NCI-H146 treated with DMSO at 0.1 percent for 48 hours (cell line): ENCODE measurements around the gene ANKHD1.
"Not testable (repeated sequence)": the region's sequence is repeated elsewhere in the genome, so short reads cannot be mapped to it uniquely, and the experiment has no call there.

Source experiments
- DNase-seq: peaks from one replicate; lab custom pipeline; 2025; ENCODE audit not compliant: unreplicated experiment; lab: John Stamatoyannopoulos, UW

ANKHD1 gene

DNA sequence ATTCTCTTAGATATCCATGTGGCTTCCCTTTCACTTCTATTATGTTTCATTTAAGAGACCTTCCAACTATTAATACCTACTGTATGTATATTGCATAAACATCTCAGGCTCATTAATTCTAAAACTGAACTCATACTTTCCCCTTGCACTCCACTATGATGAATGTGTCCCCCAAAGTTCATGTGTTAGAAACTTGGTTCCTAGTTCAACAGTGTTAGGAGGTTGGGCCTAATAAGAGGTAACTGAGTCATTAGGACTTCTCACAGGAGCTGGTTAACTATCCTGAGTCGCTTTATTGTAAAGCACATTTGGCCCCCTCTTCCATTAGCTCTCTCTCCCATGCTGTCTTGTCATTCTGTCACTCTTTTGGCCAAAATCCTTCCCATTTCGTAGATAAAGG, 22.0 kb downstream of the ANKHD1 start:
- DNase-seq: no peak

DNA sequence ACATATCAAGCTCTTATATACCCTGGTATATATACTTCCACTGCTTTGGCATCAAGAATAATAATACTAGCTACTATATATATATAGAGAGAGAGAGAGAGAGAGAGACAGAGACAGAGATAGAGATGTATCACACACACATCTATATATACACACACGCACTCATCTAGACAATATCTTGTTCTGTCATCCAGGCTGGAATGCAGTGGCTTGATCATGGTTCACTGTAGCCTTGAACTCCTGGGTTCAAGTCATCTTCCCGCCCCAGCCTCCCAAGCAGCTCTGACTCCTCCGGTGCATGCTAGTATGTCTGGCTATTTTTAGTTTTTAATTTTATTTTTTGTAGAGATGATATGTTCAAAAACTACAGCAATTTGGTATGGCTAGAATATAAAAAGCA, 22.5 kb downstream of the ANKHD1 start:
- no peak for DNase-seq

DNA sequence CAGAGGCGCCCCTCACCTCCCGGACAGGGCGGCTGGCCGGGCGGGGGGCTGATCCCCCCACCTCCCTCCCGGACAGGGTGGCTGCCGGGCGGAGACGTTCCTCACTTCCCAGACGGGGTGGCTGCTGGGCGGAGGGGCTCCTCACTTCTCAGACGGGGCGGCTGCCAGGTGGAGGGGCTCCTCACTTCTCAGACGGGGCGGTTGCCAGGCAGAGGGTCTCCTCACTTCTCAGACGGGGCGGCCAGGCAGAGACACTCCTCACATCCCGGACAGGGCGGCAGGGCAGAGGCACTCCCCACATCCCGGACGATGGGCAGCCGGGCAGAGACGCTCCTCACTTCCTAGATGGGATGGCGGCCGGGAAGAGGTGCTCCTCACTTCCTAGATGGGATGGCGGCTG, 26.1 kb downstream of the ANKHD1 start:
- DNase-seq: not testable (repeated sequence)

DNA sequence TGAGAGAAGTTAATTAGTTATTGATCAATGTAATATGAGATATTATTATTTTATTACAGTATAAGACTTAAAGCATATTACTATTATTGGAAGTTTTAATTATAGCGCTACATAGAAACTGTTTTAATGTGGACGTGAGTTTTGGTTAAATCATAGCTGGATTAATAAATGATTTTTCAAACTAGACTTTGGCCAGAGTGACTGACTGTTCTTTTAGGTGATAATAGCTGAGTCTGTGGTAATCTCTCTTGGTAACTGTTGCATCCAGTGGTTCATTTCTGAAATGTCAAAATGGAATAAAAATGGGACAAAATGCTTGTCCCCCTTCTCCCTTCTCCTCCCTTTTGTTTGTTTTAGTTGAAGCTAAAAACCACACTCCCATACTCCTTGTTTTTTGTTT, 28.1 kb downstream of the ANKHD1 start:
- DNase-seq: no peak

DNA sequence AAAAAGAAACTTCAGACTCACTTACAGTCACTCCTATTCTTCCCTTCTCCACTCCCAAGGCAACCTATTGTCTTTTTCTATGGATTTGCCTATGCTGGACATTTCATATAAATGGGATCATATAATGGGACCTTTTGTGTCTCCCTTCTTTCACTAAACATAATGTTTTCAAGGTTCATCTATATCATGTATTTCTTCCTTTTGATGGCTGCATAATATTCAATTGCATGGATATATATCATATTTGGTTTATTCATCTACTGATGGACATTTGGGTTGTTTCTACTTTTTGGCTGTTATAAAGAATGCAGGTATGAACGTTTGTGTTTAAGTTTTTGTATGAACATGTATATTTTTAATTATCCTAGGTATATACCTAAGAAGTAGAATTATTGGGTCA, 30.6 kb downstream of the ANKHD1 start:
- DNase-seq: no peak

DNA sequence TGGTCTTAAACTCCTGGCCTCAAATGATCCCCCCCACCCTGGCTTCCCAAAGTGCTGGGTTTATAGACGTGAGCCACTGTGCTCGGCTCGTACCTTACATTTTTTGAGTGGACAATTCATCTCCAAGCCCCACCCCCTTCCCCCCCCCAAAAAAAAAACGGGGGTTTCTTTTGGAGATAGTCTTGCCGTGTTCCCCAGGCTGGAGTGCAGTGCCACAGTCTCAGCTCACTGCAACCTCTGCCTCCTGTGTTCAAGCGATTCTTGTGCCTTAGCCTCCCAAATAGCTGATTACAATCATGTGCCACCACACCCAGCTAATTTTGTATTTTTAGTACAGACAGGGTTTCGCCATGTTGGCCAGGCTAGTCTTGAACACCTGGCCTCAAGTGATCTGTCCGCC, 31.3 kb downstream of the ANKHD1 start:
- DNase-seq: no peak

DNA sequence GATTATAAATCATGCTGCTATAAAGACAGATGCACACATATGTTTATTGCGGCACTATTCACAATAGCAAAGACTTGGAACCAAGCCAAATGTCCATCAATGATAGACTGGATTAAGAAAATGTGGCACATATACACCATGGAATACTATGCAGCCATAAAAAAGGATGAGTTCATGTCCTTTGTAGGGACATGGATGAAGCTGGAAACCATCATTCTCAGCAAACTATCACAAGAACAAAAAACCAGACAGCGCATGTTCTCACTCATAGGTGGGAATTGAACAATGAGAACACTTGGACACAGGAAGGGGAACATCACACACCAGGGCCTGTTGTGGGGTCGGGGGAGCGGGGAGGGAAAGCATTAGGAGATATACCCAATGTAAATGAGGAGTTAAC, 55.7 kb downstream of the ANKHD1 start:
- not testable (repeated sequence) for DNase-seq

DNA sequence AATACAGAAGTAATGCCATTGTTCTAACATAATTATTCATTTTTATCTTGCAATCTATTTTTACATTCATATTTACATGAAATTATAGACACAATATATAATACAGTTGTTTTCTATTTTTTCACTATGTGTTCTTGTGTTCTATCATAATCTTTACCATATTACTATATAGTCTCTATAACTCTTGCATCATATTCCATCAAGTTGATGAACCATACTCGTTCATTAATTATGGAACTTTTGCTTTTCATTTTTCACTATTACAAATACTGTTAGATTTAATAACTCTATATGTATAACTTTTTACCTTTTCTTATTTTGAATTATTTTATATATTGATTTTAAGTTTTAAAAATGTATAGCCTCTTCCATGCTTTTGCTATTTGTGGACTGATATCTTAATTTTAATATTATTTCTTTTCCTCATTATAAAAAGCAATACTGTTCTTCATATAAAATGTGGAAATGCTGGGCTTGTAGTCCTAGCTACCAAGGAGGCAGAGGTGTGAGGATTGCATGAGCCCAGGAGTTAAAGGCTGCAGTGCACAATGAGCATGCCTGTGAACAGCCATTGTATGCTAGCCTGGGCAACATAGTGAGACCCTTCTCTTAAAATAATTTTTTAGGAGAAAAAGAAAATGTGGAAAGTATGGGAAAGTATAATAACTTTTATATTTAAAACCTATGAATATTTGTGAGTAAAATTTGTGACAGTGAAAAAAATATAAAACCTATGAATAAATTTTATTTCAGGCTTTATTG, 65.5 kb downstream of the ANKHD1 start:
- DNase-seq: no peak

DNA sequence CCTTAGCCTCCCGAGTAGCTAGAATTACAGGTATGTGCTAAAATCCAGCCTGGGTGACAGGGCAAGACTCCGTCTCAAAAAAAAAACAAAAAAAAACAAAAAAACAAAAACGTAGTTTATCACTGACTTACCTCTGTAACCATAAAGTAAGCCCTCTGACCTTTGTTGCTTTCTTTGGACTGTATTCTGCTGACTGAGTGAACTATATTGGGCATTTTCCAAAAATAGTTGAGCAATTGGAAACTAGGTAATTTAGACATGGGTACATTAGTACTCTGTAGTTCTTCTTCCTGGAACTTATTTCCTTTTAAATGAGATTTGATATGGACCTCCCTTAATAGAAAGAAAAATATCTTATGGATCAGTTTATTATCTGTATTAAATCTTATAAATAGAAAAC, 66.6 kb downstream of the ANKHD1 start:
- no peak for DNase-seq

DNA sequence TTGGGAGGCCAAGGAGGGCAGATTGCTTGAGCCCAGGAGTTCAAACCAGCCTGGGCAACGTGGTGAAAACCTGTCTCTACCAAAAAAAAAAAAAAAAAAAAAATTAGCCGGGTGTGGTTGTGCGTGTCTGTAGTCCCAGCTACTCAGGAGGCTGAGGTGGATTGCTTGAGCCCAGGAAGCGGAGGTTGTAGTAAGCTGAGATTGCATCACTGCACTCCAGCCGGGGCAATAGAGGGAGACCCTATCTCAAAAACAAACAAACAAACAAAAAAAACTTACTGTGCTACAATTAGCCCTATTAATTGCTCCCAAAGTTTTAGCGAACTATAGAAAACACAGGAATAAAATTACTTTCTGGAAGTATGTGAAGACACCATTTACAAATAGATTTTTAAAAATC, 67.6 kb downstream of the ANKHD1 start:
- no peak for DNase-seq

DNA sequence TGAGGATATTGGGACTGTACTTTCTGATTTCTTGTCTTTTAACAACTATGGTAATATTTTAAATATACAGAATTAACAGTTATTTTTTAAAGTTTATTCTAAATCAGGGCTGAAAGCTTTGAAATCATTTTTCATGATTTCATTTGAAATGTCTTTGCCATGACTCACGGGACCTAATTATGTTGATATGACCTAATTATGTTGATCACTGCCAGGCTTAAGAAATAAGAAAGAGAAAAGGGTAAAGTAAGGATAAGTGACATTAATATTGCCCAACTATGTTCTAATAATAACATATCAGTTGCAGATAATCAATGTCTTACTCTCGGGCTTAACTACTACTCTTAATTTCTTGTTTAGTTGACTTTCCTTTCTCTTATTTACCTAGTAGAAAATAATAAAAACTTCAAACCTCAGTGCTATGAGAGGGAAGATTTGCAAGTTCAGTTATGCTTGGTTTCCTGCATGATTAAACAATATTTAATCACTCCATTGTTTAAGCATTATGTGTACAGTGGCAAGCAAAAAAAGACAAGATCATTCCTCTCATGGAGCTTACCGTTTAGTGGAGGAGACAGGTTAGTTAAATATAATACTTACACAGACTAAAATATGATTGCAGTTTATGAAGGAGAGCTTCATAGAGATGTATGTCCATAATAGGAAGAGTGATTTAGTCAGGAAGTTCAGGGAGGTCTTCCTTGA, 78.8 kb downstream of the ANKHD1 start:
- DNase-seq: no peak

DNA sequence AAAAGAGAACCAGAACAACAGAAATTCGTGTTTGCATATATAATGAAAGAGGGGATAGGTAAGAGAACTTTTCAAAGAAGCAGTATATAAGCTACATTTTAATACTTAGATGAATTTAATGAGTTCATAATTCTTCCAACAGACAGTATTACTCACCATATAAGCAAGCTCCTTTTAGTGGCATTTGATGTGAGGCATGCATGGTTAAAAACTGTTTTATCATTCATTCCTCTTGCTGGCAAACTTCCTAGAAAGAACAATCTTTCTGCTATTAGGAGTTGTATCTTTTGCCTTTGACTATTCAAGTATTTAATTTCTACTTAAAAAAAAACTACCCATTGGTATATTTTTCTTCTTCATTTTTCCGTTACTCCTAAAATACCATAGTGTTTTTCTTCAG, 80.1 kb downstream of the ANKHD1 start:
- no peak for DNase-seq

DNA sequence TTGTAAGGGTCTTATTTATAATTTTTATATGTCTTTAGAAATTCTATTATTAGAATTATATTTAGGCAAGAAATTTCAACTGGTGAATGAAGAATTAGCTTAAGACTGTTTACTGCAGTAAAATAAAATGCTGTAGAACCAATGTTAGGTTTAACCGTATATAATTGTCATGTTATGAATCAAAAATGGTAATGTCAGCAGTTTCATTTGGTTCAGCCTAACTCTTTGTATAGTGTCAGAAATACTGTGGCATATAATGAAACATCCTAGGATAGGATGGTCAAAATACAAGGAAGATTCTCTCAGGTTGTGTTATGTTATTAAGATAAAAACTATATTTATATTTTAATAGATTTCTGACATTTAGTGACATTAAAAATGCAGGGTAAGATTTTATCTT, 81.4 kb downstream of the ANKHD1 start:
- no peak for DNase-seq

DNA sequence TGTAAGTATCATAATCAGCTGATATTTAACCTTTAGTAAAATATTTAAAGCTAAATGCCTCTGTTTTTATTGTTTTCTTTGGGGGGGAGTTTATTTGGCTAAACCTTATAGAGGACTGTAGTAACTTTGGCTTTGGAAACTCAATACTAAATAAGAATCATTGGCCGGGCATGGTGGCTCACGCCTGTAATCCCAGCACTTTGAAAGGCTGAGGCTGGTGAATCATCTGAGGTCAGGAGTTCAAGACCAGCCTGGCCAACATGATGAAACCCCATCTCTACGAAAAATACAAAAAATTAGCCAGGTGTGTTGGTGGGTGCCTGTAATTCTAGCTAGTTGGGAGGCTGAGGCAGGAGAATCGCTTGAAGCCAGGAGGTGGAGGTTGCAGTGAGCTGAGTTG, 86.5 kb downstream of the ANKHD1 start:
- DNase-seq: not testable (repeated sequence)

DNA sequence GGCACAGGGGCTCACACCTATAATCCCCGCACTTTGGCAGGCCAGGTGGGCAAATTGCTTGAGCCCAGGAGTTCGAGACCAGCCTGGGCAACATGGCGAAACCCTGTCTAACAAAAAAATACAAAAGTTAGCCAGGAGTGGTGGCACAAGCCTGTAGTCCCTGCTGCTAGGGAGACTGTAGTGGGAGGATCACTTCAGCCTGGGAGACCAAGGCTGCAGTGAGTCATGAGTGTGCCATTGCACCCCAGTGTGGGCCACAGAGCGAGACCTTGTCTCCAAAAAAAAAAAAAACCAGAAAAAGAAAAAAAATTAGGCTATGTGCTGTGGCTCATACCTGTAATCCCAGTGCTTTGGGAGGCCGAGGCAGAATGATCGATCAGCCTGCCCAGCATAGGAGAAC, 87.3 kb downstream of the ANKHD1 start:
- DNase-seq: no peak

DNA sequence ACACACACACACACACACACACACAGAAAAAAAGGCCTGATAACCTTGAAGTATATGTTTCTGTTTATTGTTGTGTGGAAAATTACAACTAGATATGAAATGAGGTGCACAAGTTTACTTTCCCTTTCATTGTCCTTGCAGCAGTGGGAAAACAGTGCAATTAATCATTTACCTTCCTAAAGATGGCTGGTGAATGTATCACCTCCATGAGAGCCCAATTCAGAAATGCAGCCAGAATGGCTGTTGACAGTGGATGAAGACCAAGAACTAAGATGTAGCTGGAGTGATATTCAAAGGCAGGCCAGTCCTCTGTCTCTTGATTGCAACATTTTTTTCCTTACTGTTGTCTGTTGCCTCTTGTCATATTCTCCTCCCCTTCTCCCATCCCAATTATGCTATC, 96.3 kb downstream of the ANKHD1 start:
- no peak for DNase-seq

DNA sequence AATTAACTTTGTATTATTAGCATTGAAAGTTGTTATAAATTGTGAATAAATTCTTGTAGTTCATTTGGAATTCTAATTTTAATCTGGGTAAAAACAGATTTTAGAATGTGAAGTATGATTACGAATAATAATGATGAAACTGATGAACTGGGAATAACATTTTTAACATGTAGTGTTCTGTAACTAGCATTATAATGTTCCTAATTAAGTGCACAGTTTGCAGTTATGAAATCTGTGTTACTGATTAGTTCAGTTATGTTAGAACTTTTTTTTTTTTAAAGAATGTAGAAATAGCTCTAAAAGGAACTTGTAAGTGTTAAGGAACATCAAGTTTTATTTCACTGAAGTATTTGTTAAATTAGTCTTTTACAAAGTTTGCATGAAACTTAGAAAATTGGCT, 97.0 kb downstream of the ANKHD1 start:
- no peak for DNase-seq

DNA sequence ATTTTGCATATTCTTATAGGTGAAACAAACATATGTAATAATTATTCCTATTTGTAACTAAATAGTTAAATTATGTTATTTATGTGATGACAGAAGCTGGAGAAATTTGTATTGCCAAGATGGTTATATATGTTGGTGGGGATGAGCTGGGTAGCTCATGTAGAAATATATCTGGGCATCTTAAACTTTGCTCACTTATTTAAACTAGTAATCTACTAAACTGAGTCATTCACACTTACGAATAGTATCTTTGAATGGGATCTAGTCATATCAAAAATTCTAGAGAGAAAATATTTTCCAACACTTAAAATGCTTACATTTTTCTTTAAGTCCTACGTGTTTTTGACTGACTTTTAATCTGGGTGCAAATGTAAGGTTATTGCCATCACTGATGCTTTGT, 101.2 kb downstream of the ANKHD1 start:
- no peak for DNase-seq

DNA sequence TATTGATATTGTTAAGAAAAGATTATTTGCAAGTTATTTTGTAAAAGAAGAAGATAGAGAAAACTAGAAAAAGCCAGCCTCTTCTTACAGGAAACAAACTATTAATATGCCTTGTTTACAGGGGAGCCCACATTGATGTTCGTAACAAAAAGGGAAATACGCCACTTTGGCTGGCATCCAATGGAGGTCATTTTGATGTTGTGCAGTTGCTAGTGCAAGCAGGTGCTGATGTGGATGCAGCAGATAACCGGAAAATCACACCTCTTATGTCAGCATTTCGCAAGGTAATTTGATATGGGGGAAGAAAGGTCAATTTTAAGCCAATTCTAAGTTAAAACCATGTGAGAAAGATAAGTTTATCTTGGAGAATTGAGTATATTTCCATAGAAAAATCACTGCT, 108.3 kb downstream of the ANKHD1 start:
- DNase-seq: no peak

DNA sequence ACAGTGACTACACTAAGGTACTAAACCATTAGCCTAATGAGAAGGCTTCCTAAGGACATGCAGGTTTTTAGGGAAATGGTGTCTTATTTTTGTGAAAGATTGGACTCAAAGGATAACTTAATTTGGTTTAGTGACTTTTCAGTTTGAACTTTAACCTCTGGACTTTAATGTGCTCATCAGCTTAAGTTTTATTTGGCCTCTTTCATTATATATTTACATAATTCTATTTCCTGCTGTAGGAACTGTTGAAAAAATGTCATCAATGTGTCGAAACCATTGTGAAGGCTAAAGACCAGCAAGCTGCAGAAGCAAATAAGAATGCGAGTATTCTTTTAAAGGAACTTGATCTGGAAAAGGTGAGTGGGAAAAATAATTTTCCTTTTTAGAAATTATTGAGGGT, 111.5 kb downstream of the ANKHD1 start:
- no peak for DNase-seq

DNA sequence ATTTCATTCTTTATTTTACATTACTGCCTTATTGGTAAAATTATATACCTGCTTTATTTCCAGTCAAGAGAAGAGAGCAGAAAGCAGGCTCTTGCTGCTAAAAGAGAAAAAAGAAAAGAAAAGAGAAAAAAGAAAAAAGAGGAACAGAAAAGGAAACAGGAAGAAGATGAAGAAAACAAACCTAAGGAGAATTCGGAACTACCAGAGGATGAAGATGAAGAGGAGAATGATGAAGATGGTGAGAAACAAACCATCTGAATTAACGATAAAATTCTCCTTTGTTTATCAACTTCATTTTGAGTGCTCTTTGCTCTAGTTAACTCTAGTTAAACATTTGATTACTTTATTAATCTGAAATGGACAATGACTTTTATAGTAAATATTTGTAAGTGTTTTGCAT, 122.4 kb downstream of the ANKHD1 start:
- DNase-seq: no peak

DNA sequence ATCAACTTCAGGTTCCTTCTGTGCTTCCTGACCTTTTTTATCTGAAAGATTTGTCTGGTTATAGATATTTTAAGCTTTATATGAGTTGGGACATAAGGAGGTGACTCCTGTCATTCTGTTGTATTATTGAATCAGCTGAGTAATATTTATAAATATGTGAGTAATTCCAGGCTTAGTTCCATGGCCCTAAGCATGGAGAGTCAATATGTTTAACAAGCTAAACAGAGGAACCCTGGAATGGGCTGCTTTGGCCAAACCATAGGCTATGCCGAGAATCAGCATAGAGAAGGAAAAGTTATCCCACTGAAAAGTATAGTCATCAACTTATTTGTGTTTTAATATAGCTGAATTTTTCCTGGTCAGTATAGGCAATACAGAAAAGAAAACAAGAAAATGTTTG, 138.6 kb downstream of the ANKHD1 start:
- no peak for DNase-seq

DNA sequence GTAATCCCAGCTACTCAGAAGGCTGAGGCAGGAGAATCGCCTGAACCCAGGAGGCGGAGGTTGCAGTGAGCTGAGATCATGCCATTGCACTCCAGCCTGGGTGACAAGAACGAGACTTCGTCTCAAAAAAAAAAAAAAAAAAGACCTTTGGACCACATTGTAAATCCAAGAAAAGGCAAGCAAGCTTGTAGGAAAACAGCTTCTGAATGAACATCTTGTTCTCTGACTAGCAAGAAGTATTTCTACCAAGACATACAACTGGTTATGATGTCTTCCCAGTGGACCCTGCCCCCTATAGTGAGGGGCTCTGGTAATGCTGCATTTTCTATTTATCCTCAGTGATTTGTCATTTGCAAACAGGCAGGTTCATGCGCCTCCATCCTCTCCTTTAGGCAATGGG, 141.3 kb downstream of the ANKHD1 start:
- no peak for DNase-seq
